Activated naive CD4-positive, alpha-beta T cell treated with Interleukin-2 at 50 U/mL for 16 hours (primary cell): ENCODE results near the gene COIL.

Experiments
- DNase-seq: peaks from one replicate; pipeline ENCODE4 v3.0.0-alpha.2; 2020

Gene COIL

GRCh38 chr17:56908001-56908542 is 52.8 kb downstream of the COIL start:
- peak; percentile 46 for DNase-seq

GRCh38 chr17:56903560-56903959 is 57.3 kb downstream of the COIL start:
- DNase-seq = no peak

- no peak for DNase-seq
These were observed 58.5 kb downstream of the COIL start for GRCh38 chr17:56902348-56902747.

- DNase-seq = no peak
These were observed 61.4 kb downstream of the COIL start for GRCh38 chr17:56899403-56899802.

GRCh38 chr17:56898874-56899273 is 62.0 kb downstream of the COIL start:
- no peak for DNase-seq

GRCh38 chr17:56897646-56898424 is 63.0 kb downstream of the COIL start:
- no peak for DNase-seq

GRCh38 chr17:56896968-56897359 is 63.9 kb downstream of the COIL start:
- DNase-seq = no peak

GRCh38 chr17:56896217-56896967 is 64.5 kb downstream of the COIL start:
- DNase-seq = no peak

- no peak for DNase-seq
These were observed 65.9 kb downstream of the COIL start for GRCh38 chr17:56894859-56895455.

- no peak for DNase-seq
These were observed 67.3 kb downstream of the COIL start for GRCh38 chr17:56893503-56893902.

GRCh38 chr17:56892333-56892732 is 68.5 kb downstream of the COIL start:
- no peak for DNase-seq

- peak; percentile 49 for DNase-seq
These were observed 69.1 kb downstream of the COIL start for GRCh38 chr17:56891751-56892150.

GRCh38 chr17:56890906-56891674 is 69.8 kb downstream of the COIL start:
- DNase-seq = no peak

- DNase-seq = no peak
These were observed 70.5 kb downstream of the COIL start for GRCh38 chr17:56890390-56890789.
